Measurements from ENCODE around the gene BAZ2B.

Gene BAZ2B, protein sequence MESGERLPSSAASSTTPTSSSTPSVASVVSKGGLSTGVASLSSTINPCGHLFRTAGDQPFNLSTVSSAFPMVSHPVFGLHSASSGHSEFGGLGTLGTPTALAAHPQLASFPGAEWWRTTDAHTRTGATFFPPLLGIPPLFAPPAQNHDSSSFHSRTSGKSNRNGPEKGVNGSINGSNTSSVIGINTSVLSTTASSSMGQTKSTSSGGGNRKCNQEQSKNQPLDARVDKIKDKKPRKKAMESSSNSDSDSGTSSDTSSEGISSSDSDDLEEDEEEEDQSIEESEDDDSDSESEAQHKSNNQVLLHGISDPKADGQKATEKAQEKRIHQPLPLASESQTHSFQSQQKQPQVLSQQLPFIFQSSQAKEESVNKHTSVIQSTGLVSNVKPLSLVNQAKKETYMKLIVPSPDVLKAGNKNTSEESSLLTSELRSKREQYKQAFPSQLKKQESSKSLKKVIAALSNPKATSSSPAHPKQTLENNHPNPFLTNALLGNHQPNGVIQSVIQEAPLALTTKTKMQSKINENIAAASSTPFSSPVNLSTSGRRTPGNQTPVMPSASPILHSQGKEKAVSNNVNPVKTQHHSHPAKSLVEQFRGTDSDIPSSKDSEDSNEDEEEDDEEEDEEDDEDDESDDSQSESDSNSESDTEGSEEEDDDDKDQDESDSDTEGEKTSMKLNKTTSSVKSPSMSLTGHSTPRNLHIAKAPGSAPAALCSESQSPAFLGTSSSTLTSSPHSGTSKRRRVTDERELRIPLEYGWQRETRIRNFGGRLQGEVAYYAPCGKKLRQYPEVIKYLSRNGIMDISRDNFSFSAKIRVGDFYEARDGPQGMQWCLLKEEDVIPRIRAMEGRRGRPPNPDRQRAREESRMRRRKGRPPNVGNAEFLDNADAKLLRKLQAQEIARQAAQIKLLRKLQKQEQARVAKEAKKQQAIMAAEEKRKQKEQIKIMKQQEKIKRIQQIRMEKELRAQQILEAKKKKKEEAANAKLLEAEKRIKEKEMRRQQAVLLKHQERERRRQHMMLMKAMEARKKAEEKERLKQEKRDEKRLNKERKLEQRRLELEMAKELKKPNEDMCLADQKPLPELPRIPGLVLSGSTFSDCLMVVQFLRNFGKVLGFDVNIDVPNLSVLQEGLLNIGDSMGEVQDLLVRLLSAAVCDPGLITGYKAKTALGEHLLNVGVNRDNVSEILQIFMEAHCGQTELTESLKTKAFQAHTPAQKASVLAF (N-terminal part only)

DNA sequence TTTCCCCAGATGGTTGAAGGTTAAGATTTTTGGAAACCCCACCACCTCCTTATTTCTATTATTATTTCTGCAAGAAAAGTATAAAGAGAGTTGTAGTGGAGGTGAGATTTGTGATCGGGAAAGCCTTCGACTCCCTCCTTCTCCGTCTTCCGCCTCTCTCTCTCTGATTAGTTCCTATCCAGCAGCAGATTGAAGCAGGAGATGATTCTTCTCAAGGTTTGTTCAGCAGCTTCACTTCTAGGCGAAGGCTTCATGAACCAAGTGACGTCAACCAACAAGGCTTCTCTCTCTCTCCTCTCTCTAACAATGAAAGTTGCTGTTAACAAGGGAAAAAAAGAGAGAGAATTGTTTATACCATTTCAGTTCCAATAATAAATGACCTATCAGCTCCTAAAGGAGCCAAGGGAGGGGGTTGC, at the start of gene BAZ2B:
BAZ2B (minus strand) TSS at position 263 of the 416 bp plus-strand sequence. CDS start 137,829 bp downstream, outside the sequence.
- TF ChIP-seq, protein P1, sequence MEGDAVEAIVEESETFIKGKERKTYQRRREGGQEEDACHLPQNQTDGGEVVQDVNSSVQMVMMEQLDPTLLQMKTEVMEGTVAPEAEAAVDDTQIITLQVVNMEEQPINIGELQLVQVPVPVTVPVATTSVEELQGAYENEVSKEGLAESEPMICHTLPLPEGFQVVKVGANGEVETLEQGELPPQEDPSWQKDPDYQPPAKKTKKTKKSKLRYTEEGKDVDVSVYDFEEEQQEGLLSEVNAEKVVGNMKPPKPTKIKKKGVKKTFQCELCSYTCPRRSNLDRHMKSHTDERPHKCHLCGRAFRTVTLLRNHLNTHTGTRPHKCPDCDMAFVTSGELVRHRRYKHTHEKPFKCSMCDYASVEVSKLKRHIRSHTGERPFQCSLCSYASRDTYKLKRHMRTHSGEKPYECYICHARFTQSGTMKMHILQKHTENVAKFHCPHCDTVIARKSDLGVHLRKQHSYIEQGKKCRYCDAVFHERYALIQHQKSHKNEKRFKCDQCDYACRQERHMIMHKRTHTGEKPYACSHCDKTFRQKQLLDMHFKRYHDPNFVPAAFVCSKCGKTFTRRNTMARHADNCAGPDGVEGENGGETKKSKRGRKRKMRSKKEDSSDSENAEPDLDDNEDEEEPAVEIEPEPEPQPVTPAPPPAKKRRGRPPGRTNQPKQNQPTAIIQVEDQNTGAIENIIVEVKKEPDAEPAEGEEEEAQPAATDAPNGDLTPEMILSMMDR (conservative IDR thresholded peaks at IDR 0.05) = no peak
- no peak for TF ChIP-seq ZFX (IDR thresholded peaks at IDR 0.05)
- peak within 1 kb of the TSS; percentile 70 for H3K27ac ChIP-seq

DNA sequence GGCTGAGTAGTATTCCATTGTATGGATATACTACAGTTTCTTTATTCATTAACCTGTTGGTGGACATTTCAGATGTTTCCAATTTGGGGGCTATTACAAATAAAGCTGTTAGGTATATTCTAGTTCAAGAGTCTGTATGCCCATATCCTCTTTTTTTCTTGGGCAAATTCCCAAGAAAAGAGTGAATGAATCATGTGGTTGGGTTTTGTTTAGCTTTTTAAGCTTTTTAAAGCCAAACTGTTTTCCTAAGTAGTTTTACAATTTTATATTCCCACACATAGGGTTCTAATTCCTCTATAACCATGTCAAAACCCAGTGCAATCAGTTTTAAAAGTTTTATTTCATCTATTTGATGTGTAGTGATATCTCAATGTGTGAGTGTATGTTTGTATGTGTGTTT, 44.9 kb upstream of the BAZ2B start:
- no peak for TF ChIP-seq ZFX (IDR thresholded peaks at IDR 0.05)
- TF ChIP-seq, protein P1 (conservative IDR thresholded peaks at IDR 0.05) = no peak
- H3K27ac ChIP-seq = no peak overlapping the region

DNA sequence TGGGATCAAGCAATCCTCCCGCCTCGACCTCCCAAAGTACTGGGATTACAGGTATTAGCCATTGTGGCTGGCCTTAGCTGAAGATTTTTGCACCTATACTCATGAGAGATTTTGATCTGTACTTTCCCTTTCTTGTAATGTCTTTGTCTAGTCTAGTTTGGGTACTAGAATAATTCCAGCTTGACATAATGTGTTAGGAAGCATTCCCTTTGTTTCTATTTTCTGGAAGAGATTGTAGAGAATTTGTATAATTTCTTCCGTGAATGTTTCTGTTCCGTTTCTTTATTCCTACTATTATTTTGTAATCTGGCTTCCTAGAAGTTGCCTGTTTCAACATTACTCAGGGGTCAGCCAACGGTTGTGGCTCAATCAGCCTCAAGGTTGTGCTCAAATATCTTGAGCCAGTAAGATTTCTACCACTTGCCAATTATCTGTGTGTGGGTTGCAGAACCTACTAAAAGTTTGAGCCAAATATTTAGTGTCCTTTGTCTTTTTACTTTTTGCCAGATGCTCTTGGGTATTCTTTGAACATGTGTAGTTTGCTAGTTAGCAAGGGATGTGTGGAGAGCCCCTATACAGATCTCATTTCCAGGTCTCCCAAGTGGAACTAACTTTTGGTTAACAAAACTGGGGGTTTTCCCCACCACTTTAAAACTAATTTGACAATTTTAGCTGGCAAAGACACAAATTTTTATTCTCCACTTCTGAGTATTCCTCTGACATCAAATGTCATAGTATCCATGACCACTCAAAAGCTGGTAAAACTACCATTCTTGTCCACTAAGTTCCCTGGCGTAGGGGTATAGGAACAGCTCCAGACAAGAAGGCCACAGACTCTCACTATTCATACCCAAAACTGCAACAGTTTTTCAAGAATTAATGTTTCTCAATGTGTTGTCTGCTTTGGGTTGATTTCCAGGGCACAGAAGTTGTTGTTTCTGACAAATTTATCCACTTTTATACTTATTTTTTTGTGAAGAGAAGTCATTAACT, 42.8 kb upstream of the BAZ2B start:
- no peak overlapping the region for H3K27ac ChIP-seq
- TF ChIP-seq, protein P1 (conservative IDR thresholded peaks at IDR 0.05) = no peak
- TF ChIP-seq ZFX (IDR thresholded peaks at IDR 0.05) = no peak

DNA sequence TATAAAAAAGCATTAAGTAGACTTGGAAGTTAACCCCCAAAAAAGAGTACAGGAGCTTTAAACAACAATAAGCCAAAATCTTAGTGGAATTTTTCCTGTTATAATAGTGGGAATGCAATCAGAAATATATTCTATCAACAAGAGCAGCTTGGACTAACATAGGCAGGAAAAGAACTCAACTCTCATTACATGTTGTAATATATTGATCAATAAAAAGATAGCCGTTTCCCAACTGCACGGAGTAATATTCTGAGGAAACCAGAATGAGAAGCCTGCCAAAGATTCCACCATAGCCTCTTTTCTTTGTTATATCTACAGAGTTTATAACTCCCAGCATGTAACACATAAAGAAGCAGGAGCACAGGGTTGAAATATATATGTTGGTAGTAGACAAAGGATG, 37.6 kb upstream of the BAZ2B start:
- TF ChIP-seq, protein P1 (conservative IDR thresholded peaks at IDR 0.05) = no peak
- TF ChIP-seq ZFX (IDR thresholded peaks at IDR 0.05) = no peak
- no peak overlapping the region for H3K27ac ChIP-seq

DNA sequence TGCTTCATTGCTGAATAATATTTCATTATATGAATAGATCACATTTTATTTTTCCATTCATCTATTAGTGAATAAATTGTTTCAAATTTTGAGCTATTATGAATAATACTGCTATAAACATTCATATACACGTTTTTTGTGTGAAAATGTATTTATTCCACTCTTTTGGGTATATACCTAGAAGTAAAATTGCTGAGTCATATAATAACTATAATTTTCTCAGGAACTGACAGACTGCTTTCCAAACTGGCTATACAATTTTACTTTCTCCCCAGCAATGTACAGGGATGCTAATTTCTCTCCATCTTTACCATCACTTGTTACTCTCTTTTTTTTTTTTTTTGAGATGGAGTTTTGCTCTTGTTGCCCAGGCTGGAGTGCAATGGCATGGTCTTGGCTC, 35.5 kb upstream of the BAZ2B start:
- H3K27ac ChIP-seq = no peak overlapping the region
- TF ChIP-seq, protein P1 (conservative IDR thresholded peaks at IDR 0.05) = no peak
- no peak for TF ChIP-seq ZFX (IDR thresholded peaks at IDR 0.05)

DNA sequence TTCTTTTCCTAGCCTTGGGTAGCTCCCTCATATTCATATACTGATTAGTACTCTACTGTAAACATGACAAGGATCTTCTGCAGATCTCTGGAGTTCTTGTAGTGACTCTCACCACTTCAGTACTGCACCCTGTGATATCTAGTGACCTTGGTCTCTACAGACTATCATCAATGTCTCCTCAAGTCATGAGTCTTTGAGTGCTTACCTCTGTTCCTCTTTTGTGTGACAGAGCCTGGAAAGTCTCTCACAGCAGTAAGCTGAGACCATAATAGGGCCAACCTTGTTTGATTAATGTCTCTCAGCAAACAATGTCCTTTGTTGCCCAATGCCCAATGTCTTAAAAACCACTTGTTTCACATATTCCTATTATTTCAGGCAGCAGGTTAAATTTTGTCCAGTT, 34.2 kb upstream of the BAZ2B start:
- no peak overlapping the region for H3K27ac ChIP-seq
- TF ChIP-seq, protein P1 (conservative IDR thresholded peaks at IDR 0.05) = no peak
- no peak for TF ChIP-seq ZFX (IDR thresholded peaks at IDR 0.05)

Data from C4-2B (cell line).